Measurements from ENCODE around the gene TNP1. TPM values are rescaled to one million over a fixed set of nuclear protein-coding genes. Genes with fewer than 3 reads are reported as not detected.

Gene TNP1
- polyA plus RNA-seq, 1 experiment: not detected

DNA sequence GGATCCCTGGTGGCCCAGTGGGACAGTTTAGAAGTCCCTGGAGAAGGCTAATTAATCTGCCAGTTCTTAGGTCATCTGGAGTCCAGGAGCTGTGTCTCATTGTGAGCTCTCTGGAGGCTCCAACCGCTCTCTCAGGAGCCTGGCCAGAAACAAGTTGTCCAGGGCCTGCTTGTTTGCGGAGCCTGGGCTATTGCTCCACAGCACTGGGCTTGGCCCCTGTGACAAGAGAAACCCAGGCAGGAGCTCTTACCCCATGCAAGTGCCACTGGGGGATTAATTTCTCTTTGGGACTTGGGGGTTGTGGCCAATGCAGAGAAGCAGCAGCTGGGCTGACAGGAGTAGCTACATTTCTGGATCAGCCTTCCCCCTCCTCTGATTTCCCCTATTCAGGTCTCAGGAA lies 24.5 kb upstream of the TNP1 start:
- H3K27me3 ChIP-seq (ENCODE audit: control insufficient read depth, insufficient read depth, low read length): no peaks in the 10 kb centered on the region
- POLR2A ChIA-PET: no interaction called here
- no peak overlapping the region for H3K4me3 ChIP-seq (ENCODE audit: low read depth, low read length)
- CTCF ChIA-PET: interaction anchor here (0.7 kb wide), 1 partner anchor 182 kb away, joined by 3 read pairs; no protein-coding TSS in a partner anchor
- no peak for DNase-seq (ENCODE audit: low read depth)
- TF ChIP-seq, protein P1, sequence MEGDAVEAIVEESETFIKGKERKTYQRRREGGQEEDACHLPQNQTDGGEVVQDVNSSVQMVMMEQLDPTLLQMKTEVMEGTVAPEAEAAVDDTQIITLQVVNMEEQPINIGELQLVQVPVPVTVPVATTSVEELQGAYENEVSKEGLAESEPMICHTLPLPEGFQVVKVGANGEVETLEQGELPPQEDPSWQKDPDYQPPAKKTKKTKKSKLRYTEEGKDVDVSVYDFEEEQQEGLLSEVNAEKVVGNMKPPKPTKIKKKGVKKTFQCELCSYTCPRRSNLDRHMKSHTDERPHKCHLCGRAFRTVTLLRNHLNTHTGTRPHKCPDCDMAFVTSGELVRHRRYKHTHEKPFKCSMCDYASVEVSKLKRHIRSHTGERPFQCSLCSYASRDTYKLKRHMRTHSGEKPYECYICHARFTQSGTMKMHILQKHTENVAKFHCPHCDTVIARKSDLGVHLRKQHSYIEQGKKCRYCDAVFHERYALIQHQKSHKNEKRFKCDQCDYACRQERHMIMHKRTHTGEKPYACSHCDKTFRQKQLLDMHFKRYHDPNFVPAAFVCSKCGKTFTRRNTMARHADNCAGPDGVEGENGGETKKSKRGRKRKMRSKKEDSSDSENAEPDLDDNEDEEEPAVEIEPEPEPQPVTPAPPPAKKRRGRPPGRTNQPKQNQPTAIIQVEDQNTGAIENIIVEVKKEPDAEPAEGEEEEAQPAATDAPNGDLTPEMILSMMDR (IDR thresholded peaks at IDR 0.05; ENCODE audit: insufficient read depth, low read depth, low read length): no peak
- no peaks in the 10 kb centered on the region for H3K36me3 ChIP-seq (ENCODE audit: control insufficient read depth, insufficient read depth, low read length)

DNA sequence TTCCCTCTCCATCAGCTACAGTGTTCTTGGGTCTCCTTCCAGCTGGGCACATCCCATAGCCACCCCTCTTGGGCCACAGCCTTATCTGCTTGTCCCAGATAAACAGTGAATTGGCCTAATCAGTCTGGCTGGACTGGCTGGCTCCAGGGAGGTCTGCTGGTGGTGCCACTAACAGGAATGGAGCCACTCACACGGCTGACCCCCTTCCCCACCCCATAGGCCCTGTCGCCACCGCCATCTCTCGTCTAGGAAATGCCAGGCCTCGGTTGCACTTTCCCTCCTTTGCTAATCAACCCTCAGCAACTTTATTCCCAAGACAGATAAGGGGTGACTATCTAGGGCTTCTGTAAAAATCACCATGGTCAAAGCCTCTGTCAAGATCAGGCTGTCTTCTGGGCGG lies 23.0 kb upstream of the TNP1 start:
- POLR2A ChIA-PET: no interaction called here
- H3K4me3 ChIP-seq (ENCODE audit: low read depth, low read length): no peak overlapping the region
- no peaks in the 10 kb centered on the region for H3K27me3 ChIP-seq (ENCODE audit: control insufficient read depth, insufficient read depth, low read length)
- no peaks in the 10 kb centered on the region for H3K36me3 ChIP-seq (ENCODE audit: control insufficient read depth, insufficient read depth, low read length)
- no peak for DNase-seq (ENCODE audit: low read depth)
- TF ChIP-seq, protein P1 (IDR thresholded peaks at IDR 0.05; ENCODE audit: insufficient read depth, low read depth, low read length): no peak
- CTCF ChIA-PET: no interaction called here

DNA sequence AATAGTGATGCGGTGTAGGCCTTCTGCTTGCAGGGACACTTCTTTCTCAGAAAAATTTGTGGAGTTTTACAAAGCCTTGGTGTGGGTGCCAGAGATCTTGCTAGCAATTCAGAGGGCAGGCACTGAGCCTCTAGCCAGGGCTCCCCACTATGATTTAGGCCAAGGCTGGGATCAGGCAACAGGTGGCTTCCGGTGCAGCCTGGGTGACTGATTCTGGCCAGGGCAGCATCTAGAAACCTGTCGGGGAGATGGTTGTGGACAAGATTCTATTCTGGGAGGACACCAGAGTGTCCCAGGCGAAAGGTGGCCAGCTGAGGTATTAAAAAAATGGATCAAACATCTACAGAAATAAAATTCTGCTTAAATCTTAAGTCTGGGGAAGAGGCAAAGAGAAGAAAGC lies 21.5 kb upstream of the TNP1 start:
- TF ChIP-seq, protein P1 (IDR thresholded peaks at IDR 0.05; ENCODE audit: insufficient read depth, low read depth, low read length): no peak
- POLR2A ChIA-PET: no interaction called here
- Histone ChIP-seq H3K27me3 (ENCODE audit: control insufficient read depth, insufficient read depth, low read length) (no peaks in the 10 kb centered on the region), H3K36me3 (ENCODE audit: control insufficient read depth, insufficient read depth, low read length) (no peaks in the 10 kb centered on the region), H3K4me3 (ENCODE audit: low read depth, low read length) (no peak overlapping the region)
- CTCF ChIA-PET: no interaction called here
- no peak for DNase-seq (ENCODE audit: low read depth)

DNA sequence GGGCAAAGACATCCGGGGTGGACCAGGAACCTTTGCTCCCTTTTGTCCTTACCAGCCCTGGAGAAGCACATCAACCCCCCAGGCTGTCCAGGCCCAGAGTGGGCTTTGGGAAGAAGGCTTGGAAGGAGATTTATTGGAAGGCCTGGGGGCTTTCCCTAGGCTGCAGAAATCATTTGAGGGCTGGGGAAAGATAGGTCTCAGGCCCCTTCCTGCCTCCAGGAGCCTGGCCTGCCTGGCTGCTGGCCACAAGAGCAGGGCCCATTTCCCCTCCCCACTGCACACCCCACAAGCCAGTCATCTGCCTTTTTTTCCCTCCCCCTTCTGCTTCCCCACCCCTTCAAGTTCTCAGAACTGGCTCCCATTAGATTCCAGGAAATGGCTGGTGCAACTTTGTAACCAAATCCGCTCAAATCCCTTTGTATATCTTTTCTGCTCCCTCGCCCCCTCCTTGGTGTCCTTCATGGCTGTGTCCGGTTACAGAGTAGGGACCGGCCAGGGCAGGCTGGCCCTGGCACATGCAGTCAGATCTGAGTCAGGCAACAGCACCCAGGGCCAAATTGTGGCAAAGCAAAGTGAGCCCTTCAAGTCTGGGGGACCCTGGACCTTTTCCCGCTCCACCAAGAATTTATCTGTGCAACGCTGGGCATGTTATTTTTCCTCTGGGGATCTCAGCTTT lies 20.8 kb upstream of the TNP1 start:
- ChIA-PET POLR2A (no interaction called here), CTCF (no interaction called here)
- H3K27me3 ChIP-seq (ENCODE audit: control insufficient read depth, insufficient read depth, low read length): no peaks in the 10 kb centered on the region
- TF ChIP-seq, protein P1 (IDR thresholded peaks at IDR 0.05; ENCODE audit: insufficient read depth, low read depth, low read length): no peak
- no peak overlapping the region for H3K4me3 ChIP-seq (ENCODE audit: low read depth, low read length)
- no peak for DNase-seq (ENCODE audit: low read depth)
- H3K36me3 ChIP-seq (ENCODE audit: control insufficient read depth, insufficient read depth, low read length): no peaks in the 10 kb centered on the region

DNA sequence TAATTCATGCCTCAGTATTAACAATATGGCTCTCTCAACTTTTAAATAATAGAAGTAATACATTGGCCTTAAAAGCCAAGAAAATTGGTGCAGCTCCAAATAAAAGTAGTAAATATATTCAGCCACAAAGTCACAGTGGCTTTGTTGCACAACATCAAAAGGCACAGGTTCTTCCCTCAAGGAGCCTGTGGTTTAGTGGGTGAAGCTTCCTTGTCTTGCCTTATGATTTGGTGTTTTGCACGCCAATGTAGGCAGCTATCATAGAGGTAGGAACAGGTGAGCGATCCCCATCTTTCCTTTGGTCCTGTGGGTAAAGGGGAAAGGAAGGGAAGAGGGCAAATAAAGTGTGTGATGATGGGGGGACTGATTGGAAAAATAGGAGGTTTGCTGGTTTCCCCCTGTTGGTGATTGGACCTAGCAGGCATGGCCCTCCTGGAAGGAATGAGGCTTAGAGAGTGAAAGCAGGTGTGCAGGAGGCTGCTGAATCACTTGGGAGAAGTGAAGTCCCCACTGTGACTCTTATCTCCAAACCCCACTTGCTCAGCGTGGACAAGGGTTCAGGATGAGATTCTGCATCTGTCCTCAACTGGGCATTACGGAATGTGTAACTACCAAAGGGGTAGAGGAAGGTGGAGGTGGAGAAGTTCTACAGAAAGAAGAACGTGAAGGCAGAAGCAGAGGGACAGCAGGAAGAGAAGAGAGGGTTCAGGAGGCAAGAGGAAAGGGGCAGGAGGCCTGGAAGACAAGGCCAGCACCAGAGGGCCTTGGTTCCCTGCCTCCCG lies 20.1 kb upstream of the TNP1 start:
- ChIA-PET POLR2A (no interaction called here), CTCF (no interaction called here)
- Histone ChIP-seq H3K4me3 (ENCODE audit: low read depth, low read length) (no peak overlapping the region), H3K27me3 (ENCODE audit: control insufficient read depth, insufficient read depth, low read length) (peaks cover 1% of the 10 kb centered on the region; the same call in 1 of the 2 replicates), H3K36me3 (ENCODE audit: control insufficient read depth, insufficient read depth, low read length) (no peaks in the 10 kb centered on the region)
- no peak for DNase-seq (ENCODE audit: low read depth)
- TF ChIP-seq, protein P1 (IDR thresholded peaks at IDR 0.05; ENCODE audit: insufficient read depth, low read depth, low read length): no peak
